ENCODE measurements around the gene RAB38.

The RAB38 gene

GRCh38 chr11:88101881-88102597, 73.2 kb downstream of the RAB38 start:
- no peak for DNase-seq

- no peak for DNase-seq
These were observed 75.1 kb downstream of the RAB38 start for GRCh38 chr11:88100151-88100550.

GRCh38 chr11:88098289-88098688, 77.0 kb downstream of the RAB38 start:
- no peak for DNase-seq

GRCh38 chr11:88089134-88089533, 86.1 kb downstream of the RAB38 start:
- no peak for DNase-seq

- no peak for DNase-seq
These were observed 87.9 kb downstream of the RAB38 start for GRCh38 chr11:88087337-88087736.

- DNase-seq: no peak
These were observed 88.9 kb downstream of the RAB38 start for GRCh38 chr11:88086297-88086696.

GRCh38 chr11:88070437-88070836, 104.8 kb downstream of the RAB38 start:
- DNase-seq: no peak

- DNase-seq: no peak
These were observed 106.2 kb downstream of the RAB38 start for GRCh38 chr11:88068848-88069554.

GRCh38 chr11:88066090-88066489, 109.2 kb downstream of the RAB38 start:
- no peak for DNase-seq

- DNase-seq: no peak
These were observed 111.0 kb downstream of the RAB38 start for GRCh38 chr11:88064097-88064705.
